GM23338 (cell line): ENCODE measurements around the gene MRPS12. TPM values are rescaled to one million over a fixed set of nuclear protein-coding genes. Genes with fewer than 3 reads are reported as not detected.

Experiments used
- ATAC-seq: fragments of 200-7000 bp; cut with Tn5 transposase; 3 replicates; pipeline ENCODE4 v1.9.1; 2020
- DNase-seq: peaks from one replicate; pipeline ENCODE4 v3.0.0-alpha.2; 2015; ENCODE audit warnings: low spot score
- H2AFZ ChIP-seq: fragments of 200-600 bp; sonication (generic); 2 replicates; pipeline ENCODE4 v1.8.0; 2016; ENCODE audit warnings: antibody characterized with exemption, mild to moderate bottlenecking, moderate library complexity
- H3F3A ChIP-seq: fragments of 200-600 bp; sonication (generic); replicated peaks from 2 replicates; pipeline ENCODE4 v1.8.0; 2017; ENCODE audit warnings: antibody characterized with exemption, mixed run types, low read depth
- H3K27ac ChIP-seq: fragments of 200-600 bp; sonication (generic); 2 replicates; pipeline ENCODE4 v1.6.1; 2016; ENCODE audit warnings: low read depth
- H3K27me3 ChIP-seq: fragments of 200-600 bp; sonication (generic); 2 replicates; pipeline ENCODE4 v1.8.0; 2016; ENCODE audit warnings: mild to moderate bottlenecking, mixed run types, moderate library complexity; ENCODE audit not compliant: insufficient read depth
- H3K36me3 ChIP-seq: fragments of 200-600 bp; sonication (generic); 2 replicates; pipeline ENCODE4 v1.8.0; 2016; ENCODE audit warnings: mild to moderate bottlenecking; ENCODE audit not compliant: insufficient read depth
- H3K4me1 ChIP-seq: fragments of 200-600 bp; sonication (generic); 2 replicates; pipeline ENCODE4 v1.8.0; 2016; ENCODE audit warnings: mild to moderate bottlenecking, moderate library complexity; ENCODE audit not compliant: insufficient read depth
- H3K4me2 ChIP-seq: fragments of 200-600 bp; sonication (generic); 2 replicates; pipeline ENCODE4 v1.7.1; 2017; ENCODE audit warnings: mixed run types
- H3K4me3 ChIP-seq: fragments of 200-600 bp; sonication (generic); 2 replicates; pipeline ENCODE4 v1.6.1; 2016; ENCODE audit warnings: mixed run types
- H3K79me2 ChIP-seq: fragments of 200-600 bp; sonication (generic); replicated peaks from 2 replicates; pipeline ENCODE4 v1.8.0; 2017; ENCODE audit warnings: mild to moderate bottlenecking; ENCODE audit not compliant: insufficient read depth
- H3K9me2 ChIP-seq: fragments of 200-600 bp; sonication (generic); 2 replicates; pipeline ENCODE4 v1.8.0; 2017; ENCODE audit not compliant: insufficient read depth
- H4K20me1 ChIP-seq: fragments of 200-600 bp; sonication (generic); replicated peaks from 2 replicates; pipeline ENCODE4 v1.8.0; 2017; ENCODE audit warnings: mild to moderate bottlenecking; ENCODE audit not compliant: insufficient read depth
- H3K27ac Mint-ChIP-seq: 2 replicates; pipeline ENCODE4 v1.8.0; 2020; ENCODE audit warnings: inconsistent platforms, mild to moderate bottlenecking, moderate library complexity, mixed read lengths
- H3K27me3 Mint-ChIP-seq: 3 replicates; pipeline ENCODE4 v1.8.0; 2022; ENCODE audit warnings: low read depth, mild to moderate bottlenecking, moderate library complexity, mixed read lengths, inconsistent platforms; ENCODE audit not compliant: insufficient read depth, poor library complexity
- H3K36me3 Mint-ChIP-seq: 3 replicates; pipeline ENCODE4 v1.8.0; 2021; ENCODE audit warnings: low read depth, mild to moderate bottlenecking, inconsistent platforms, moderate library complexity, mixed read lengths
- H3K4me1 Mint-ChIP-seq: 3 replicates; pipeline ENCODE4 v1.8.0; 2020; ENCODE audit warnings: mild to moderate bottlenecking, inconsistent platforms, mixed read lengths
- H3K4me3 Mint-ChIP-seq: 3 replicates; pipeline ENCODE4 v1.8.0; 2021; ENCODE audit warnings: moderate library complexity, mild to moderate bottlenecking, inconsistent platforms, mixed read lengths
- H3K9me3 Mint-ChIP-seq: 3 replicates; pipeline ENCODE4 v1.8.0; 2020; ENCODE audit warnings: moderate library complexity, mild to moderate bottlenecking, inconsistent platforms, mixed read lengths
- CREB1 ChIP-seq: fragments of 250-450 bp; sonication (Bioruptor Pico); IDR thresholded peaks from 2 replicates; pipeline ENCODE4 v1.5.0; 2020; ENCODE audit warnings: low read depth, mild to moderate bottlenecking, moderate library complexity
- CTCF ChIP-seq, 2 experiments: fragments of 200-600 bp in 1 of 2; sonication (generic) in 1 of 2; conservative IDR thresholded peaks; 2 replicates each; pipeline versions ENCODE4 v1.5.1 to v1.6.1; 2016 to 2017; ENCODE audit warnings: antibody characterized with exemption in 2 of 2, low read depth in 2 of 2, mild to moderate bottlenecking in 2 of 2, moderate library complexity in 1 of 2
- ETS1 ChIP-seq: IDR thresholded peaks from 2 replicates; pipeline ENCODE4 v1.6.1; 2016; ENCODE audit warnings: antibody characterized with exemption
- EZH2 ChIP-seq: fragments of 200-600 bp; sonication (generic); IDR thresholded peaks from one replicate; pipeline ENCODE4 v1.8.0; 2017; ENCODE audit warnings: antibody characterized with exemption, mild to moderate bottlenecking, low read depth; ENCODE audit not compliant: unreplicated experiment
- EZH2phosphoT487 ChIP-seq: fragments of 200-600 bp; sonication (generic); IDR thresholded peaks from one replicate; pipeline ENCODE4 v1.8.1; 2018; ENCODE audit warnings: antibody characterized with exemption; ENCODE audit not compliant: unreplicated experiment
- JUNB ChIP-seq: IDR thresholded peaks from one replicate; pipeline ENCODE4 v1.6.1; 2016; ENCODE audit warnings: antibody characterized with exemption; ENCODE audit not compliant: unreplicated experiment
- NANOG ChIP-seq: IDR thresholded peaks from 2 replicates; pipeline ENCODE4 v1.6.1; 2016; ENCODE audit warnings: antibody characterized with exemption, borderline replicate concordance
- POLR2AphosphoS5 ChIP-seq: IDR thresholded peaks from 2 replicates; pipeline ENCODE4 v1.6.1; 2016; ENCODE audit warnings: antibody characterized with exemption, low read depth
- REST ChIP-seq: IDR thresholded peaks from one replicate; pipeline ENCODE4 v1.6.1; 2018; ENCODE audit warnings: antibody characterized with exemption; ENCODE audit not compliant: unreplicated experiment
- STAT1 ChIP-seq: IDR thresholded peaks from one replicate; pipeline ENCODE4 v1.6.1; 2016; ENCODE audit warnings: antibody characterized with exemption; ENCODE audit not compliant: unreplicated experiment
- ZNF114 ChIP-seq: fragments of 250-450 bp; sonication (Bioruptor Pico); IDR thresholded peaks from 2 replicates; pipeline ENCODE4 v1.5.0; 2020; ENCODE audit warnings: mild to moderate bottlenecking, moderate library complexity
- ZNF331 ChIP-seq: fragments of 250-450 bp; sonication (Bioruptor Pico); IDR thresholded peaks from 2 replicates; pipeline ENCODE4 v1.5.0; 2020; ENCODE audit warnings: low read depth, mild to moderate bottlenecking, moderate library complexity
- ZNF462 ChIP-seq: fragments of 250-450 bp; sonication (Bioruptor Pico); IDR thresholded peaks from 2 replicates; pipeline ENCODE4 v1.5.0; 2020; ENCODE audit warnings: mild to moderate bottlenecking, moderate library complexity
- polyA plus RNA-seq: library from polyadenylated mRNA; unstranded; fragments of >200 nt; fragmentation: Nextera tagmentation; extraction: Ambion mirVana; gene quantifications from 2 replicates; pipeline ENCODE4 v1.2.1, GENCODE V29; 2016
- total RNA-seq: library from RNA; depleted of rRNA; stranded (reverse); fragments of >200 nt; shearing (Covaris generic); gene quantifications from 2 replicates; pipeline ENCODE4 v1.2.3, GENCODE V29; 2014

The MRPS12 gene
- total and polyA plus RNA-seq, 2 experiments from 2014 or later: 74.1 to 86.3 TPM

- TF ChIP-seq ETS1 (no peak), POLR2AphosphoS5 (no peak), ZNF331 (CRISPR knock-in tag) (no peak), ZNF114 (CRISPR knock-in tag) (no peak), ZNF462 (CRISPR knock-in tag) (no peak), CREB1 (CRISPR knock-in tag) (no peak), REST (no peak), EZH2phosphoT487 (no peak), EZH2 (no peak), JUNB (no peak), NANOG (no peak), STAT1 (no peak), CTCF (conservative IDR thresholded peaks at IDR 0.05; ENCODE audit: low read depth in 2 of 2) (no peak)
- 0 out of 2 replicates have a peak, but pooled peaks cover 5% of the 10 kb centered on the region for H3F3A ChIP-seq
- H3K27ac ChIP-seq: no peak overlapping the region
- no peak overlapping the region for H2AFZ ChIP-seq
- peaks cover 11% of the 10 kb centered on the region for H3K4me1 Mint-ChIP-seq
- no peak overlapping the region for H3K27ac Mint-ChIP-seq
- ATAC-seq: no peak
- H3K79me2 ChIP-seq: peaks cover 34% of the 10 kb centered on the region
- DNase-seq: no peak
- no peak overlapping the region for H3K4me3 Mint-ChIP-seq
- H3K4me1 ChIP-seq: peaks cover 9% of the 10 kb centered on the region
- H3K4me2 ChIP-seq: no peak overlapping the region
- no peak overlapping the region for H3K4me3 ChIP-seq
- H3K9me2 ChIP-seq: no peaks in the 10 kb centered on the region
- H3K27me3 ChIP-seq: no peaks in the 10 kb centered on the region
- peaks cover 12% of the 10 kb centered on the region for H3K27me3 Mint-ChIP-seq
- 0 out of 2 replicates have a peak, but pooled peaks cover 6% of the 10 kb centered on the region for H3K36me3 ChIP-seq
- peaks cover 12% of the 10 kb centered on the region; the same call in 2 of the 3 replicates for H3K36me3 Mint-ChIP-seq
- no peaks in the 10 kb centered on the region for H3K9me3 Mint-ChIP-seq
- peaks cover 3% of the 10 kb centered on the region; the same call in 1 of the 2 replicates for H4K20me1 ChIP-seq
Observed at GRCh38 chr19:38971672-38972071, 40.9 kb downstream of the MRPS12 start.
